A549 (cell line): ENCODE results near the gene MYO1E. TPM values are rescaled to one million over a fixed set of nuclear protein-coding genes. Genes with fewer than 3 reads are reported as not detected.

Source experiments
- ATAC-seq, 2 experiments: fragments of 200-7000 bp in 1 of 2; fragments of >200 bp in 1 of 2; cut with Nextera tagmentation in 1 of 2; cut with Tn5 transposase in 1 of 2; 3 replicates each; pipeline versions ENCODE4 v1.8.0 to v1.9.1; 2018 to 2020; ENCODE audit warnings: mild to moderate bottlenecking in 1 of 2, moderate library complexity in 1 of 2
- CTCF ChIA-PET: fragments of 300-600 bp; sonication (Branson Sonifier 250); formaldehyde crosslinking; extraction: SDS; loops from one replicate; lab custom pipeline; 2021; ENCODE audit warnings: antibody characterized with exemption, inconsistent platforms; lab: Yijun Ruan, JAX
- POLR2A ChIA-PET: fragments of 350-600 bp; formaldehyde crosslinking; extraction: SDS; loops from one replicate; lab custom pipeline; 2021; ENCODE audit warnings: antibody characterized with exemption, inconsistent platforms; lab: Yijun Ruan, JAX
- DNase-seq, 2 experiments: peaks; one replicate each; pipeline versions ENCODE4 v3.0.0 to v3.0.0-alpha.2; 2011 to 2016; ENCODE audit warnings: low read depth in 1 of 2, low spot score in 1 of 2
- FAIRE-seq: peaks from 2 replicates; lab custom pipeline; 2011; peaks lifted over from hg19 to GRCh38; lab: Jason Lieb, UNC
- H3K27ac ChIP-seq, 2 experiments: fragments of >200 bp; sonication (Bioruptor Twin); formaldehyde crosslinking; 3 replicates each; pipeline ENCODE4 v1.5.1; 2016 to 2017
- H3K4me1 ChIP-seq: fragments of >200 bp; sonication (Bioruptor Twin); formaldehyde crosslinking; 3 replicates; pipeline ENCODE4 v1.6.1; 2016
- H3K4me2 ChIP-seq: fragments of >200 bp; sonication (Bioruptor Twin); formaldehyde crosslinking; 3 replicates; pipeline ENCODE4 v1.6.1; 2016
- H3K4me3 ChIP-seq: fragments of >200 bp; sonication (Bioruptor Twin); formaldehyde crosslinking; 3 replicates; pipeline ENCODE4 v1.5.1; 2016
- H3K9me3 ChIP-seq: fragments of >200 bp; sonication (Bioruptor Twin); formaldehyde crosslinking; 3 replicates; pipeline ENCODE4 v1.6.1; 2016
- BCL3 ChIP-seq: fragments of >200 bp; sonication (Bioruptor Twin); formaldehyde crosslinking; IDR thresholded peaks from 3 replicates; pipeline ENCODE4 v1.6.1; 2016
- BHLHE40 ChIP-seq: IDR thresholded peaks from 2 replicates; pipeline ENCODE4 v1.6.1; 2012; ENCODE audit warnings: low read depth, low read length, inconsistent platforms
- CBX2 ChIP-seq: fragments of 200-600 bp; sonication (generic); IDR thresholded peaks from 2 replicates; pipeline ENCODE4 v1.6.1; 2016; ENCODE audit warnings: low read depth, mild to moderate bottlenecking, borderline replicate concordance
- CHD2 ChIP-seq: fragments of 150-350 bp; IDR thresholded peaks from 2 replicates; pipeline ENCODE4 v1.6.1; 2014; ENCODE audit warnings: low read length; ENCODE audit not compliant: partially characterized antibody
- CHD4 ChIP-seq: fragments of 200-600 bp; sonication (generic); IDR thresholded peaks from 2 replicates; pipeline ENCODE4 v1.6.1; 2016; ENCODE audit warnings: antibody characterized with exemption, mild to moderate bottlenecking, borderline replicate concordance
- E2F6 ChIP-seq: IDR thresholded peaks from 2 replicates; pipeline ENCODE4 v1.6.1; 2012; ENCODE audit warnings: low read depth, borderline replicate concordance
- EHF ChIP-seq: fragments of 250-450 bp; sonication (Bioruptor Pico); IDR thresholded peaks from 2 replicates; pipeline ENCODE4 v1.5.0; 2020; ENCODE audit warnings: mild to moderate bottlenecking
- EP300 ChIP-seq, 2 experiments: fragments of >200 bp; sonication (Bioruptor Twin); formaldehyde crosslinking; IDR thresholded peaks; 2 replicates in 1 of 2; 3 replicates in 1 of 2; pipeline ENCODE4 v1.6.1; 2016 to 2017
- FOSB ChIP-seq: fragments of 250-450 bp; sonication (Bioruptor Pico); IDR thresholded peaks from 2 replicates; pipeline ENCODE4 v1.5.0; 2020; ENCODE audit warnings: mild to moderate bottlenecking, moderate library complexity
- FOSL2 ChIP-seq, 2 experiments: fragments of 450-650 bp in 1 of 2; fragments of >200 bp in 1 of 2; sonication (Bioruptor Twin) in 1 of 2; formaldehyde crosslinking; IDR thresholded peaks; 2 replicates each; pipeline versions ENCODE4 v1.5.0 to v1.6.1; 2016 to 2020; ENCODE audit warnings: mild to moderate bottlenecking in 1 of 2, moderate library complexity in 1 of 2
- HEYL ChIP-seq: fragments of 250-450 bp; sonication (Bioruptor Pico); IDR thresholded peaks from 2 replicates; pipeline ENCODE4 v1.8.0; 2021; ENCODE audit warnings: mild to moderate bottlenecking, moderate library complexity
- HOXB13 ChIP-seq: fragments of 250-450 bp; sonication (Bioruptor Pico); IDR thresholded peaks from 2 replicates; pipeline ENCODE4 v1.5.0; 2020; ENCODE audit warnings: low read depth, mild to moderate bottlenecking, moderate library complexity
- HOXB5 ChIP-seq: fragments of 250-450 bp; sonication (Bioruptor Pico); IDR thresholded peaks from 2 replicates; pipeline ENCODE4 v1.5.0; 2020; ENCODE audit warnings: mild to moderate bottlenecking, moderate library complexity
- JUNB ChIP-seq: fragments of >200 bp; sonication (Bioruptor Twin); formaldehyde crosslinking; IDR thresholded peaks from 2 replicates; pipeline ENCODE4 v1.6.1; 2016
- MAX ChIP-seq: IDR thresholded peaks from 2 replicates; pipeline ENCODE4 v1.6.1; 2012
- PHF8 ChIP-seq: fragments of 200-600 bp; sonication (generic); IDR thresholded peaks from 2 replicates; pipeline ENCODE4 v1.6.1; 2016; ENCODE audit warnings: low read depth, mild to moderate bottlenecking, antibody characterized with exemption, moderate library complexity, borderline replicate concordance
- POLR2A ChIP-seq: IDR thresholded peaks from 2 replicates; pipeline ENCODE4 v1.6.1; 2012; ENCODE audit warnings: mild to moderate bottlenecking, low read length
- RARB ChIP-seq: fragments of 250-450 bp; sonication (Bioruptor Pico); IDR thresholded peaks from 2 replicates; pipeline ENCODE4 v1.8.0; 2021; ENCODE audit warnings: mild to moderate bottlenecking, moderate library complexity
- RFX5 ChIP-seq: fragments of 450-650 bp; IDR thresholded peaks from 2 replicates; pipeline ENCODE4 v1.7.1; 2014; ENCODE audit warnings: antibody characterized with exemption, mild to moderate bottlenecking, moderate library complexity
- USF2 ChIP-seq: fragments of 450-650 bp; IDR thresholded peaks from 2 replicates; pipeline ENCODE4 v1.6.1; 2014; ENCODE audit warnings: antibody characterized with exemption
- ZSCAN20 ChIP-seq: fragments of 250-450 bp; sonication (Bioruptor Pico); IDR thresholded peaks from 2 replicates; pipeline ENCODE4 v1.8.0; 2022; ENCODE audit warnings: mild to moderate bottlenecking, moderate library complexity
- WGBS: methylation state at CpG from one replicate; pipeline ENCODE4 v1.1.6; 2017; ENCODE audit errors: missing lambda C conversion rate; 5-methylcytosine and 5-hydroxymethylcytosine counted together
- polyA plus RNA-seq, 4 experiments: library from polyadenylated mRNA; depleted of rRNA in 3 of 4; stranded (reverse); fragments of >200 nt; fragmentation: RNase III in 1 of 4; extraction: RNeasy Plus Mini Kit Qiagen cat#74134 plus additional on column Dnase treatment in 1 of 4; gene quantifications; 2 replicates in 3 of 4; 3 replicates in 1 of 4; pipeline ENCODE4 v1.2.3, GENCODE V29; 2011 to 2017

Gene MYO1E
- polyA plus RNA-seq, 2 of the 4 experiments (the other 2 are of a cell fraction): 202 to 497 TPM

- Histone ChIP-seq H3K4me2 (no peak overlapping the region), H3K9me3 (no peaks in the 10 kb centered on the region), H3K27ac (no peak overlapping the region), H3K4me3 (no peak overlapping the region), H3K4me1 (no peaks in the 10 kb centered on the region)
- no peak for FAIRE-seq
- WGBS: 96% methylated on average over 5 of the region's 5 CpGs
- TF ChIP-seq RFX5 (peak; percentile 89), FOSL2 (IDR thresholded peaks at IDR 0.05) (no peak), FOSL2 (CRISPR knock-in tag; IDR thresholded peaks at IDR 0.05) (no peak)
- no peak for ATAC-seq
- DNase-seq: no peak
- POLR2A ChIA-PET: no interaction called here
- CTCF ChIA-PET: interaction anchor here (1.9 to 3.3 kb wide), 3 partner anchors 11 to 336 kb away, joined by 5 to 11 read pairs (median 6); no protein-coding TSS in a partner anchor
Observed at GRCh38 chr15:59157396-59157795, 215.3 kb downstream of the MYO1E start.

GRCh38 chr15:59155431-59155830, 217.2 kb downstream of the MYO1E start:
- no peaks in the 10 kb centered on the region for H3K9me3 ChIP-seq
- no peaks in the 10 kb centered on the region for H3K4me1 ChIP-seq
- POLR2A ChIA-PET: no interaction called here
- no peak for DNase-seq
- TF ChIP-seq HEYL (CRISPR knock-in tag) (no peak), FOSL2 (IDR thresholded peaks at IDR 0.05) (no peak), FOSL2 (CRISPR knock-in tag; IDR thresholded peaks at IDR 0.05) (no peak), E2F6 (no peak), CHD2 (no peak), HOXB13 (CRISPR knock-in tag) (no peak), POLR2A (no peak), EHF (CRISPR knock-in tag) (no peak), USF2 (no peak)
- H3K27ac ChIP-seq: no peak overlapping the region
- no peak overlapping the region for H3K4me3 ChIP-seq
- CTCF ChIA-PET: interaction anchor here (1.3 to 2.6 kb wide), 2 partner anchors 9 to 19 kb away, joined by 5 to 6 read pairs; no protein-coding TSS in a partner anchor
- ATAC-seq: no peak
- 87% methylated on average over 4 of the region's 4 CpGs for WGBS
- H3K4me2 ChIP-seq: no peak overlapping the region
- FAIRE-seq: no peak

- Histone ChIP-seq H3K4me3 (no peak overlapping the region), H3K9me3 (no peaks in the 10 kb centered on the region), H3K4me1 (peaks cover 7% of the 10 kb centered on the region; the same call in 1 of the 3 replicates), H3K4me2 (no peak overlapping the region), H3K27ac (no peak overlapping the region)
- WGBS: 86% methylated on average over 8 of the region's 8 CpGs
- no peak for TF ChIP-seq CHD2
- no peak for TF ChIP-seq JUNB
- TF ChIP-seq ZSCAN20 (CRISPR knock-in tag): no peak
- TF ChIP-seq PHF8: no peak
- no peak for TF ChIP-seq RARB (CRISPR knock-in tag)
- no peak for TF ChIP-seq POLR2A
- TF ChIP-seq MAX: no peak
- no peak for TF ChIP-seq BCL3
- no peak for TF ChIP-seq USF2
- TF ChIP-seq HOXB5 (CRISPR knock-in tag): no peak
- no peak for TF ChIP-seq CBX2
- no peak for TF ChIP-seq EP300 (IDR thresholded peaks at IDR 0.05)
- TF ChIP-seq E2F6: no peak
- TF ChIP-seq BHLHE40: no peak
- TF ChIP-seq CHD4: no peak
- no peak for TF ChIP-seq RFX5
- TF ChIP-seq FOSB: no peak
- ATAC-seq (no peak), DNase-seq (no peak), FAIRE-seq (no peak)
- ChIA-PET POLR2A (no interaction called here), CTCF (interaction anchor here (0.9 to 2.0 kb wide), 5 partner anchors 16 to 347 kb away, joined by 3 to 8 read pairs (median 3); no protein-coding TSS in a partner anchor)
Observed at GRCh38 chr15:59154243-59154642, 218.4 kb downstream of the MYO1E start.
